Uterus (tissue), 4 donors: Measurements from ENCODE around the gene SLC28A2. TPM values are rescaled to one million over a fixed set of nuclear protein-coding genes. Genes with fewer than 3 reads are reported as not detected.
"Not testable (repeated sequence)": the region's sequence is repeated elsewhere in the genome, so short reads cannot be mapped to it uniquely, and the experiment has no call there.

ENCODE experiments used
- DNase-seq, 2 donors: peaks; one replicate each; pipeline ENCODE4 v3.0.0-alpha.2; 2019 to 2020
- H3K27ac ChIP-seq, 2 donors: fragments of 200-600 bp; sonication (generic); 1 replicate in 1 of 2; 2 replicates in 1 of 2; pipeline ENCODE4 v1.5.1; 2016 to 2018
- H3K27me3 ChIP-seq, 2 donors: fragments of 200-600 bp; sonication (generic); one replicate each; pipeline ENCODE4 v1.5.1; 2018 to 2019; ENCODE audit warnings: control low read depth in 1 of 2
- H3K36me3 ChIP-seq, 2 donors: fragments of 200-600 bp; sonication (generic); one replicate each; pipeline ENCODE4 v1.5.1; 2019; ENCODE audit warnings: control low read depth in 1 of 2
- H3K4me1 ChIP-seq, 2 donors: fragments of 200-600 bp; sonication (generic); one replicate each; pipeline ENCODE4 v1.5.1; 2018 to 2019; ENCODE audit warnings: control low read depth in 1 of 2
- H3K4me3 ChIP-seq, 2 donors: fragments of 200-600 bp; sonication (generic); 1 replicate in 1 of 2; 2 replicates in 1 of 2; pipeline ENCODE4 v1.5.1; 2018 to 2019; ENCODE audit warnings: mild to moderate bottlenecking in 1 of 2
- H3K9me3 ChIP-seq, 2 donors: fragments of 200-600 bp; sonication (generic); one replicate each; pipeline ENCODE4 v1.5.1; 2019; ENCODE audit warnings: control low read depth in 1 of 2
- CTCF ChIP-seq, 4 experiments: fragments of 200-600 bp in 2 of 4; fragments of 450-650 bp in 2 of 4; sonication (generic) in 2 of 4; IDR thresholded peaks; one replicate each; pipeline ENCODE4 v1.5.1; 2016 to 2019; ENCODE audit warnings: antibody characterized with exemption in 4 of 4, mild to moderate bottlenecking in 2 of 4, moderate library complexity in 1 of 4
- POLR2A ChIP-seq, 2 donors: fragments of 450-650 bp; IDR thresholded peaks; one replicate each; pipeline ENCODE4 v1.6.1; 2016; ENCODE audit warnings: antibody characterized with exemption in 2 of 2, mild to moderate bottlenecking in 1 of 2, moderate library complexity in 1 of 2
- intact Hi-C: fragments of 100-400 bp; cut with DNase I; formaldehyde crosslinking; loops from one replicate; pipeline ENCODE4 v1.15.1; 2023; ENCODE audit warnings: low total_unique reads
- total RNA-seq, 4 donors: library from RNA; depleted of rRNA in 3 of 4; stranded (reverse); fragments of >200 nt in 3 of 4; gene quantifications; one replicate each; pipeline versions ENCODE4 v1.1.0 to v1.2.4, GENCODE V29; 2014 to 2023
- donor health status: DM: yes; HTN: yes; CAD: no.

Gene SLC28A2
- total RNA-seq, 4 donors from 2014 or later: not detected

GRCh38 chr15:45231132-45231531 lies 20.9 kb upstream of the SLC28A2 start:
- Histone ChIP-seq H3K4me1 (no peaks in the 10 kb centered on the region), H3K4me3 (no peak overlapping the region), H3K27me3 (no peaks in the 10 kb centered on the region), H3K27ac (no peak overlapping the region), H3K36me3 (no peaks in the 10 kb centered on the region), H3K9me3 (no peaks in the 10 kb centered on the region)
- no peak for DNase-seq
- TF ChIP-seq POLR2A (IDR thresholded peaks at IDR 0.05) (no peak), CTCF (IDR thresholded peaks at IDR 0.05) (no peak)
- intact Hi-C loops: no loop called here

- Histone ChIP-seq H3K36me3 (no peaks in the 10 kb centered on the region), H3K9me3 (no peaks in the 10 kb centered on the region), H3K27ac (no peak overlapping the region), H3K4me1 (no peaks in the 10 kb centered on the region), H3K27me3 (no peaks in the 10 kb centered on the region), H3K4me3 (no peak overlapping the region)
- intact Hi-C loops: no loop called here
- DNase-seq: no peak
- TF ChIP-seq POLR2A (IDR thresholded peaks at IDR 0.05) (no peak), CTCF (IDR thresholded peaks at IDR 0.05) (no peak)
Observed at GRCh38 chr15:45231864-45232562, 20.0 kb upstream of the SLC28A2 start.

GRCh38 chr15:45234562-45235235 lies 17.3 kb upstream of the SLC28A2 start:
- no peak for TF ChIP-seq CTCF (IDR thresholded peaks at IDR 0.05)
- TF ChIP-seq POLR2A (IDR thresholded peaks at IDR 0.05): no peak
- Histone ChIP-seq H3K27me3 (no peaks in the 10 kb centered on the region), H3K36me3 (no peaks in the 10 kb centered on the region)

GRCh38 chr15:45236806-45237205 lies 15.2 kb upstream of the SLC28A2 start:
- H3K9me3 ChIP-seq, DNase-seq, H3K4me1 ChIP-seq, H3K27ac ChIP-seq, intact Hi-C loops, H3K27me3 ChIP-seq, H3K4me3 ChIP-seq, H3K36me3 ChIP-seq: not testable (repeated sequence)

More at GRCh38 chr15:45234562-45235235, 17.3 kb upstream of the SLC28A2 start:
- H3K27ac ChIP-seq: no peak overlapping the region
- no peaks in the 10 kb centered on the region for H3K9me3 ChIP-seq
- H3K4me1 ChIP-seq: no peaks in the 10 kb centered on the region
- intact Hi-C loops: no loop called here
- H3K4me3 ChIP-seq: no peak overlapping the region
- no peak for DNase-seq

GRCh38 chr15:45242289-45242688 lies 9.7 kb upstream of the SLC28A2 start:
- Histone ChIP-seq H3K27me3 (no peaks in the 10 kb centered on the region), H3K9me3 (peaks cover 0 to 26% of the 10 kb centered on the region in 2 donors), H3K27ac (no peak overlapping the region), H3K4me1 (no peaks in the 10 kb centered on the region), H3K4me3 (no peak overlapping the region), H3K36me3 (no peaks in the 10 kb centered on the region)
- intact Hi-C loops: no loop called here
- TF ChIP-seq CTCF (IDR thresholded peaks at IDR 0.05) (no peak), POLR2A (IDR thresholded peaks at IDR 0.05) (no peak)
- DNase-seq: no peak
